HepG2 (cell line): Measurements from ENCODE around the gene CCNA2. TPM values are rescaled to one million over a fixed set of nuclear protein-coding genes. Genes with fewer than 3 reads are reported as not detected.

Experiments used
- ELF1 ChIP-seq: sonication (generic); formaldehyde crosslinking; IDR thresholded peaks from 2 replicates; pipeline ENCODE4 v1.4.0; 2020; ENCODE audit warnings: missing genetic modification reagents
- ESRRA ChIP-seq: sonication (generic); formaldehyde crosslinking; IDR thresholded peaks from 2 replicates; pipeline ENCODE4 v1.5.1; 2020; ENCODE audit warnings: mild to moderate bottlenecking, low read depth, missing genetic modification reagents
- FOXA1 ChIP-seq, 2 experiments: fragments of 450-650 bp in 1 of 2; sonication (generic) in 1 of 2; formaldehyde crosslinking in 1 of 2; IDR thresholded peaks; 2 replicates each; pipeline versions ENCODE4 v1.4.0 to v1.6.1; 2016 to 2020; ENCODE audit warnings: missing genetic modification reagents in 1 of 2
- HIC2 ChIP-seq: sonication (generic); formaldehyde crosslinking; IDR thresholded peaks from 2 replicates; pipeline ENCODE4 v1.9.0; 2022; ENCODE audit warnings: low read depth, missing genetic modification reagents
- HOXA9 ChIP-seq: sonication (generic); formaldehyde crosslinking; IDR thresholded peaks from 2 replicates; pipeline ENCODE4 v1.8.1; 2022; ENCODE audit warnings: missing genetic modification reagents, mild to moderate bottlenecking, moderate library complexity, borderline replicate concordance
- LBX2 ChIP-seq: sonication (generic); formaldehyde crosslinking; IDR thresholded peaks from 2 replicates; pipeline ENCODE4 v1.5.0; 2020; ENCODE audit warnings: missing genetic modification reagents, mild to moderate bottlenecking, borderline replicate concordance
- MATR3 ChIP-seq: sonication (generic); formaldehyde crosslinking; IDR thresholded peaks from 2 replicates; pipeline ENCODE4 v1.4.0; 2020; ENCODE audit warnings: missing genetic modification reagents
- MED1 ChIP-seq: sonication (generic); formaldehyde crosslinking; IDR thresholded peaks from 2 replicates; pipeline ENCODE4 v1.4.0; 2020; ENCODE audit warnings: missing genetic modification reagents
- PAF1 ChIP-seq: IDR thresholded peaks from 2 replicates; pipeline ENCODE4 v1.6.1; 2016; ENCODE audit warnings: missing genetic modification reagents, missing compliant biosample characterization
- PTBP1 ChIP-seq: fragments of 200-400 bp; formaldehyde crosslinking; IDR thresholded peaks from 2 replicates; pipeline ENCODE4 v1.6.1; 2018; ENCODE audit warnings: low read length, low read depth; ENCODE audit not compliant: poor library complexity, severe bottlenecking
- SMARCE1 ChIP-seq: fragments of 450-650 bp; IDR thresholded peaks from 2 replicates; pipeline ENCODE4 v1.6.1; 2017; ENCODE audit warnings: borderline replicate concordance
- SRSF1 ChIP-seq: fragments of 200-400 bp; formaldehyde crosslinking; optimal IDR thresholded peaks from 2 replicates; pipeline ENCODE3; 2017; ENCODE audit warnings: mild to moderate bottlenecking, low read depth, low read length, moderate library complexity
- ZFP36L1 ChIP-seq: sonication (generic); formaldehyde crosslinking; IDR thresholded peaks from 2 replicates; pipeline ENCODE4 v1.8.0; 2022; ENCODE audit warnings: mild to moderate bottlenecking, missing genetic modification reagents, moderate library complexity
- ZFP41 ChIP-seq: sonication (generic); formaldehyde crosslinking; IDR thresholded peaks from 2 replicates; pipeline ENCODE4 v1.4.0; 2020; ENCODE audit warnings: mild to moderate bottlenecking, missing genetic modification reagents, borderline replicate concordance
- ZGPAT ChIP-seq: IDR thresholded peaks from 2 replicates; pipeline ENCODE4 v1.6.1; 2016; ENCODE audit warnings: mild to moderate bottlenecking
- ZNF142 ChIP-seq: sonication (generic); formaldehyde crosslinking; IDR thresholded peaks from 2 replicates; pipeline ENCODE4 v1.4.0; 2020; ENCODE audit warnings: missing genetic modification reagents
- ZNF224 ChIP-seq: sonication (generic); formaldehyde crosslinking; IDR thresholded peaks from 2 replicates; pipeline ENCODE4 v1.5.0; 2020; ENCODE audit warnings: mild to moderate bottlenecking, missing genetic modification reagents
- ZNF552 ChIP-seq: sonication (generic); formaldehyde crosslinking; IDR thresholded peaks from 2 replicates; pipeline ENCODE4 v1.9.0; 2022; ENCODE audit warnings: missing genetic modification reagents, mild to moderate bottlenecking, borderline replicate concordance
- ZNF619 ChIP-seq: sonication (generic); formaldehyde crosslinking; IDR thresholded peaks from 2 replicates; pipeline ENCODE4 v1.4.0; 2020; ENCODE audit warnings: mild to moderate bottlenecking, missing genetic modification reagents
- ZSCAN20 ChIP-seq: sonication (generic); formaldehyde crosslinking; IDR thresholded peaks from 2 replicates; pipeline ENCODE4 v1.4.0; 2020; ENCODE audit warnings: missing genetic modification reagents, mild to moderate bottlenecking, borderline replicate concordance
- polyA plus RNA-seq, 8 experiments: library from polyadenylated mRNA; depleted of rRNA in 3 of 8; stranded (reverse) in 7 of 8; unstranded in 1 of 8; fragments of >200 nt; fragmentation: Illumina TruSeq in 4 of 8; extraction: Trizol in 4 of 8; gene quantifications; 2 replicates each; pipeline versions ENCODE4 v1.2.1 to v1.2.3, GENCODE V29; 2011 to 2016; ENCODE audit warnings: low read depth in 4 of 8, missing spikeins in 1 of 8, mixed read lengths in 1 of 8; ENCODE audit not compliant: insufficient read depth in 1 of 8
- total RNA-seq, 5 experiments: library from RNA; depleted of rRNA; stranded (reverse); fragments of >200 nt; fragmentation: Illumina TruSeq; extraction: Trizol; gene quantifications; 2 replicates each; pipeline ENCODE4 v1.2.3, GENCODE V29; 2016; ENCODE audit warnings: low read depth in 1 of 5

The CCNA2 gene
- total and polyA plus RNA-seq, 2 of the 13 experiments (the other 11 are each of a cell fraction or from before 2014, with no cell fraction given), result 31.3 to 105 TPM

- 0 out of 2 replicates have a peak, but pooled peaks have one; percentile 43 for TF ChIP-seq ZNF552 (CRISPR knock-in tag)
- no peak for TF ChIP-seq ZFP36L1 (CRISPR knock-in tag)
- no peak for TF ChIP-seq HIC2 (CRISPR knock-in tag)
- 0 out of 2 replicates have a peak, but pooled peaks have one; percentile 49 for TF ChIP-seq ZNF224
- no peak; the same call in 1 of the 2 replicates for TF ChIP-seq ZNF142
- peak; percentile 80 for TF ChIP-seq MED1 (CRISPR knock-in tag)
- no peak for TF ChIP-seq ESRRA (CRISPR knock-in tag)
- TF ChIP-seq LBX2 (CRISPR knock-in tag), result no peak
- peak; percentile 85 for TF ChIP-seq ZGPAT (CRISPR knock-in tag)
- TF ChIP-seq ELF1, result peak; percentile 92
- TF ChIP-seq PTBP1, result no peak
- peak; percentile 85; the same call in 1 of the 2 replicates for TF ChIP-seq ZNF619 (CRISPR knock-in tag)
- peak; percentile 65; the same call in 1 of the 2 replicates for TF ChIP-seq ZSCAN20 (CRISPR knock-in tag)
- TF ChIP-seq ZFP41, result peak; percentile 75; the same call in 1 of the 2 replicates
- TF ChIP-seq FOXA1 (IDR thresholded peaks at IDR 0.05), result no peak
- no peak for TF ChIP-seq FOXA1 (CRISPR knock-in tag; IDR thresholded peaks at IDR 0.05)
- peak; percentile 60; the same call in 1 of the 2 replicates for TF ChIP-seq HOXA9 (CRISPR knock-in tag)
- no peak for TF ChIP-seq SMARCE1
- no peak for TF ChIP-seq PAF1 (CRISPR knock-in tag)
- TF ChIP-seq SRSF1, result peak; percentile 47
- TF ChIP-seq MATR3 (CRISPR knock-in tag), result no peak
Measured at GRCh38 chr4:121800961-121801714, 22.5 kb downstream of the CCNA2 start, which contains the start of gene EXOSC9 (continued).
